CD14-positive monocyte (primary cell): ENCODE data around the gene GALNT14. TPM values are rescaled to one million over a fixed set of nuclear protein-coding genes. Genes with fewer than 3 reads are reported as not detected.

ENCODE experiments used
- DNase-seq, 3 donors: peaks; one replicate each; pipeline ENCODE4 v3.0.0-alpha.2; 2011 to 2022
- H2AFZ ChIP-seq: 2 replicates; pipeline ENCODE4 v1.6.0; 2012; ENCODE audit warnings: mild to moderate bottlenecking, low read depth, low read length, inconsistent platforms; ENCODE audit not compliant: insufficient read depth, poor library complexity, severe bottlenecking
- H3K27ac ChIP-seq, 2 donors: 1 replicate in 1 of 2; 2 replicates in 1 of 2; pipeline ENCODE4 v1.5.1; 2012 to 2013; ENCODE audit warnings: low read length in 2 of 2, control low read depth in 1 of 2, inconsistent platforms in 1 of 2, low read depth in 1 of 2, mild to moderate bottlenecking in 1 of 2
- H3K27me3 ChIP-seq, 2 donors: one replicate each; pipeline versions ENCODE4 v1.6.0 to v1.6.1; 2011 to 2013; ENCODE audit warnings: low read length in 2 of 2; ENCODE audit not compliant: control insufficient read depth in 2 of 2, insufficient read depth in 2 of 2
- H3K36me3 ChIP-seq, 2 donors: replicated peaks in 1 of 2; 1 replicate in 1 of 2; 2 replicates in 1 of 2; pipeline versions ENCODE4 v1.5.1 to v1.6.1; 2012 to 2013; ENCODE audit warnings: low read length in 2 of 2, control low read depth in 1 of 2, inconsistent platforms in 1 of 2, mild to moderate bottlenecking in 1 of 2; ENCODE audit not compliant: insufficient read depth in 2 of 2, control insufficient read depth in 1 of 2
- H3K4me1 ChIP-seq, 2 donors: 1 replicate in 1 of 2; 2 replicates in 1 of 2; pipeline versions ENCODE4 v1.5.1 to v1.6.1; 2012 to 2013; ENCODE audit warnings: low read length in 2 of 2, control low read depth in 1 of 2, inconsistent platforms in 1 of 2, mild to moderate bottlenecking in 1 of 2, moderate library complexity in 1 of 2; ENCODE audit not compliant: insufficient read depth in 2 of 2, control insufficient read depth in 1 of 2
- H3K4me2 ChIP-seq: replicated peaks from 2 replicates; pipeline ENCODE3; 2012; ENCODE audit warnings: low read length, moderate library complexity, mild to moderate bottlenecking; ENCODE audit not compliant: poor library complexity, severe bottlenecking; ENCODE audit errors: extremely low read depth
- H3K4me3 ChIP-seq, 3 experiments: fragments of 200-600 bp in 1 of 3; sonication (generic) in 1 of 3; replicated peaks in 1 of 3; 1 replicate in 2 of 3; 2 replicates in 1 of 3; pipeline ENCODE4 v1.5.1; 2011 to 2013; ENCODE audit warnings: low read length in 3 of 3, mild to moderate bottlenecking in 3 of 3, control low read depth in 2 of 3, low read depth in 2 of 3, inconsistent platforms in 1 of 3, moderate library complexity in 1 of 3
- H3K79me2 ChIP-seq: 2 replicates; pipeline ENCODE4 v1.6.0; 2012; ENCODE audit warnings: mild to moderate bottlenecking, control low read depth, inconsistent platforms, low read length, moderate library complexity; ENCODE audit not compliant: insufficient read depth
- H3K9ac ChIP-seq: 2 replicates; pipeline ENCODE4 v1.6.0; 2017; ENCODE audit warnings: low read length, mild to moderate bottlenecking; ENCODE audit not compliant: insufficient read depth, poor library complexity, severe bottlenecking
- H3K9me3 ChIP-seq, 2 donors: replicated peaks in 1 of 2; 1 replicate in 1 of 2; 2 replicates in 1 of 2; pipeline versions ENCODE4 v1.5.1 to v1.6.1; 2012 to 2013; ENCODE audit warnings: low read length in 2 of 2, control low read depth in 1 of 2; ENCODE audit not compliant: control insufficient read depth in 1 of 2, insufficient read depth in 1 of 2
- H4K20me1 ChIP-seq: 2 replicates; pipeline ENCODE4 v1.6.0; 2012; ENCODE audit warnings: mild to moderate bottlenecking, low read length, control low read depth, moderate library complexity; ENCODE audit not compliant: insufficient read depth
- H3K27ac Mint-ChIP-seq, 7 donors: one replicate each; pipeline ENCODE4 v1.8.0; 2020; ENCODE audit warnings: mild to moderate bottlenecking in 7 of 7, mixed read lengths in 7 of 7, moderate library complexity in 6 of 7, inconsistent platforms in 2 of 7
- H3K27me3 Mint-ChIP-seq, 3 donors: one replicate each; pipeline ENCODE4 v1.8.0; 2021 to 2022; ENCODE audit warnings: low read depth in 3 of 3, mild to moderate bottlenecking in 3 of 3, mixed read lengths in 3 of 3, moderate library complexity in 3 of 3, inconsistent platforms in 1 of 3
- H3K36me3 Mint-ChIP-seq, 2 donors: one replicate each; pipeline ENCODE4 v1.8.0; 2020; ENCODE audit warnings: mixed read lengths in 2 of 2, inconsistent platforms in 1 of 2, mild to moderate bottlenecking in 1 of 2
- H3K4me1 Mint-ChIP-seq: one replicate; pipeline ENCODE4 v1.8.0; 2020; ENCODE audit warnings: mild to moderate bottlenecking, mixed read lengths
- H3K4me3 Mint-ChIP-seq, 2 donors: one replicate each; pipeline ENCODE4 v1.8.0; 2020; ENCODE audit warnings: mild to moderate bottlenecking in 2 of 2, mixed read lengths in 2 of 2, moderate library complexity in 1 of 2
- H3K9me3 Mint-ChIP-seq, 7 donors: one replicate each; pipeline ENCODE4 v1.8.0; 2020 to 2022; ENCODE audit warnings: mixed read lengths in 7 of 7, mild to moderate bottlenecking in 6 of 7, moderate library complexity in 6 of 7, inconsistent platforms in 2 of 7
- WGBS: methylation state at CpG from one replicate; pipeline ENCODE4 v1.1.5; 2013; ENCODE audit warnings: missing lambda C conversion rate; ENCODE audit not compliant: insufficient coverage; 5-methylcytosine and 5-hydroxymethylcytosine counted together
- intact Hi-C, 2 donors: fragments of 100-400 bp; cut with micrococcal nuclease; formaldehyde crosslinking; loops; one replicate each; pipeline versions ENCODE4 v1.15.0 to v1.15.1; 2023
- polyA plus RNA-seq, 3 donors: library from polyadenylated mRNA; depleted of rRNA in 1 of 3; unstranded in 2 of 3; stranded (reverse) in 1 of 3; fragments of 300-500 nt in 2 of 3; fragments of >200 nt in 1 of 3; fragmentation: Illumina TruSeq in 2 of 3; gene quantifications; 1 replicate in 2 of 3; 2 replicates in 1 of 3; pipeline ENCODE4 v1.2.3, GENCODE V29; 2012 to 2021
- TF ChIP-seq, protein P1 (sequence below): fragments of 200-600 bp; IDR thresholded peaks from one replicate; pipeline ENCODE4 v1.8.0; 2022; ENCODE audit warnings: antibody characterized with exemption, mild to moderate bottlenecking

Gene GALNT14
- polyA plus RNA-seq, 3 donors = 0.33 TPM; not detected in 2

DNA sequence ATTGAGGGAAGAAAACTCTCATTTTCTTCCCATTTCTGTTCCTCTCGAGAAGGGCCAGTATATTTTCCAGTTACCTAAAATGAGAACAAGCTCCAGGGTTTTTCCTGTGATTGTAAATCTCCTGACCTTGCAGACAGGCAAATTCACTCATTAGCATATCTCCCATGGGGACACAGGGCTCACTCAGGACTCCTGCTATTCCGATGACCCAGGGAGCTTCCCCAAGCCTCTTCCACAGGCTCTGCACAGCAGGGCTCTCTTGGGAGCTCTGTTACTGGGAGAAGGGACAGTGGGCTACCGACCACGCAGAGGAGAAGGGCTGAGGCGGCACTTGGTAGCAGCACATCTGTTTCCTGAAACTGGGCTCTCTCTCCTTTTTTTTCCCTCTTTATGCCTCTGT is 195.8 kb downstream of the GALNT14 start:
- no peaks in the 10 kb centered on the region for H3K4me1 ChIP-seq
- intact Hi-C loops = no loop called here
- no peak overlapping the region for H3K9ac ChIP-seq
- no peak overlapping the region for H3K4me3 Mint-ChIP-seq
- H3K4me1 Mint-ChIP-seq = no peaks in the 10 kb centered on the region
- no peak overlapping the region for H3K4me3 ChIP-seq
- peaks cover 0 to 3% (median 0%) of the 10 kb centered on the region in 3 donors for H3K27me3 Mint-ChIP-seq
- no peak overlapping the region for H2AFZ ChIP-seq
- TF ChIP-seq, protein P1, sequence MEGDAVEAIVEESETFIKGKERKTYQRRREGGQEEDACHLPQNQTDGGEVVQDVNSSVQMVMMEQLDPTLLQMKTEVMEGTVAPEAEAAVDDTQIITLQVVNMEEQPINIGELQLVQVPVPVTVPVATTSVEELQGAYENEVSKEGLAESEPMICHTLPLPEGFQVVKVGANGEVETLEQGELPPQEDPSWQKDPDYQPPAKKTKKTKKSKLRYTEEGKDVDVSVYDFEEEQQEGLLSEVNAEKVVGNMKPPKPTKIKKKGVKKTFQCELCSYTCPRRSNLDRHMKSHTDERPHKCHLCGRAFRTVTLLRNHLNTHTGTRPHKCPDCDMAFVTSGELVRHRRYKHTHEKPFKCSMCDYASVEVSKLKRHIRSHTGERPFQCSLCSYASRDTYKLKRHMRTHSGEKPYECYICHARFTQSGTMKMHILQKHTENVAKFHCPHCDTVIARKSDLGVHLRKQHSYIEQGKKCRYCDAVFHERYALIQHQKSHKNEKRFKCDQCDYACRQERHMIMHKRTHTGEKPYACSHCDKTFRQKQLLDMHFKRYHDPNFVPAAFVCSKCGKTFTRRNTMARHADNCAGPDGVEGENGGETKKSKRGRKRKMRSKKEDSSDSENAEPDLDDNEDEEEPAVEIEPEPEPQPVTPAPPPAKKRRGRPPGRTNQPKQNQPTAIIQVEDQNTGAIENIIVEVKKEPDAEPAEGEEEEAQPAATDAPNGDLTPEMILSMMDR = no peak
- no peaks in the 10 kb centered on the region for H3K36me3 ChIP-seq
- H3K36me3 Mint-ChIP-seq = no peaks in the 10 kb centered on the region
- DNase-seq = no peak
- H3K27ac ChIP-seq = no peak overlapping the region
- no peaks in the 10 kb centered on the region for H3K27me3 ChIP-seq
- WGBS = 80% methylated on average over 1 of the region's 5 CpGs
- peaks cover 0 to 6% (median 0%) of the 10 kb centered on the region in 7 donors for H3K9me3 Mint-ChIP-seq
- no peaks in the 10 kb centered on the region for H4K20me1 ChIP-seq
- no peak overlapping the region for H3K4me2 ChIP-seq
- no peak overlapping the region for H3K27ac Mint-ChIP-seq
- no peaks in the 10 kb centered on the region for H3K79me2 ChIP-seq
- H3K9me3 ChIP-seq = no peaks in the 10 kb centered on the region

DNA sequence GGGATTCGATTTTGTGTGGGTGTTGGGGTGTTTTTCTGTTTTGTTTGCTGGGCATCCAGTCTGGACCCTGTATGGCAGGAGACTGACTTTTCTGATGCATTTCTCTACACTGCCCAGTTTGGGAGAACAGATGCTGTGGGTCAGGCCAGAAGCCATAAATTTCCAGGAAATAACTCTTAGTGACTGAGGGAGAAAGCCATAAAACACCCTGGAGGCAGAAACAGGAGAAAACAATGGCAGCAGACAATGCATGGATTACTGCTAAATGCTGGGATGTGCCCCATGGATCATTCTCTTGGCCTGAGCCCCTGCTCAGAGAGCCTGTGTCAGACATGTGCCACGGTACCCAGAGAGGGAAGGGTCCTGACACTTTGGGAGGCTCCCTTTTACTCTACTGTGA is 197.4 kb downstream of the GALNT14 start:
- no CpG with 5 or more reads among the region's 2 CpGs for WGBS
- H3K4me2 ChIP-seq = no peak overlapping the region
- intact Hi-C loops = no loop called here
- H3K4me3 ChIP-seq = no peak overlapping the region
- H3K9ac ChIP-seq = no peak overlapping the region
- Mint-ChIP-seq H3K4me1 (no peaks in the 10 kb centered on the region), H3K27ac (no peak overlapping the region), H3K4me3 (no peak overlapping the region), H3K36me3 (no peaks in the 10 kb centered on the region), H3K9me3 (peaks cover 0 to 2% (median 0%) of the 10 kb centered on the region in 7 donors), H3K27me3 (peaks cover 0 to 3% (median 0%) of the 10 kb centered on the region in 3 donors)
- DNase-seq = no peak
- H3K27me3 ChIP-seq = no peaks in the 10 kb centered on the region
- H3K79me2 ChIP-seq = no peaks in the 10 kb centered on the region
- no peak overlapping the region for H2AFZ ChIP-seq
- H3K9me3 ChIP-seq = no peaks in the 10 kb centered on the region
- H3K4me1 ChIP-seq = no peaks in the 10 kb centered on the region
- TF ChIP-seq, protein P1 = no peak
- no peaks in the 10 kb centered on the region for H3K36me3 ChIP-seq
- no peak overlapping the region for H3K27ac ChIP-seq
- no peaks in the 10 kb centered on the region for H4K20me1 ChIP-seq
